Neural cell (in vitro differentiated cells): ENCODE data around the gene ARHGEF38. TPM values are rescaled to one million over a fixed set of nuclear protein-coding genes. Genes with fewer than 3 reads are reported as not detected.

ENCODE experiments used
- H2AFZ ChIP-seq: fragments of 200-600, 300-800 bp; sonication (generic), shearing (Covaris generic); 2 replicates; pipeline ENCODE4 v1.6.0; 2014; ENCODE audit warnings: low read depth, mild to moderate bottlenecking, antibody characterized with exemption, low read length, moderate library complexity
- H3F3A ChIP-seq: fragments of 200-600 bp; shearing (Covaris generic); 2 replicates; pipeline ENCODE4 v1.6.1; 2016; ENCODE audit warnings: mild to moderate bottlenecking, moderate library complexity, mixed read lengths, antibody characterized with exemption, low read length; ENCODE audit not compliant: insufficient read depth, poor library complexity, severe bottlenecking
- H3K27ac ChIP-seq: fragments of 200-600, 300-800 bp; sonication (generic), shearing (Covaris generic); 2 replicates; pipeline ENCODE4 v1.5.1; 2014; ENCODE audit warnings: mild to moderate bottlenecking, low read length, moderate library complexity
- H3K27me3 ChIP-seq: fragments of 300-800, 200-600 bp; sonication (generic), shearing (Covaris generic); 2 replicates; pipeline ENCODE4 v1.6.0; 2014; ENCODE audit warnings: mild to moderate bottlenecking, low read depth, low read length, moderate library complexity; ENCODE audit not compliant: insufficient read depth
- H3K36me3 ChIP-seq: fragments of 300-800, 200-600 bp; sonication (generic), shearing (Covaris generic); 2 replicates; pipeline ENCODE4 v1.5.1; 2014; ENCODE audit warnings: mild to moderate bottlenecking, antibody characterized with exemption, low read length, moderate library complexity; ENCODE audit not compliant: insufficient read depth
- H3K4me2 ChIP-seq: fragments of 300-800, 200-600 bp; sonication (generic), shearing (Covaris generic); 2 replicates; pipeline ENCODE4 v1.6.0; 2014; ENCODE audit warnings: mild to moderate bottlenecking, low read length
- H3K4me3 ChIP-seq: fragments of 300-800, 200-600 bp; sonication (generic), shearing (Covaris generic); 2 replicates; pipeline ENCODE4 v1.5.1; 2014; ENCODE audit warnings: mild to moderate bottlenecking, low read length, moderate library complexity
- H3K79me2 ChIP-seq: fragments of 200-600 bp; shearing (Covaris generic); replicated peaks from 2 replicates; pipeline ENCODE4 v1.6.0; 2014; ENCODE audit warnings: mild to moderate bottlenecking, low read length, moderate library complexity; ENCODE audit not compliant: insufficient read depth
- H3K9ac ChIP-seq: fragments of 300-800, 200-600 bp; sonication (generic), shearing (Covaris generic); 2 replicates; pipeline ENCODE4 v1.6.1; 2016; ENCODE audit warnings: mild to moderate bottlenecking, low read length, mixed read lengths
- H3K9me2 ChIP-seq: fragments of 200-600 bp; shearing (Covaris generic); 2 replicates; pipeline ENCODE4 v1.6.1; 2016; ENCODE audit warnings: mild to moderate bottlenecking, low read length, mixed read lengths; ENCODE audit not compliant: insufficient read depth
- H3K9me3 ChIP-seq: fragments of 200-600, 300-800 bp; sonication (generic), shearing (Covaris generic); 2 replicates; pipeline ENCODE4 v1.6.1; 2016; ENCODE audit warnings: mild to moderate bottlenecking, mixed run types, low read length, moderate library complexity, mixed read lengths
- H4K20me1 ChIP-seq: fragments of 200-600 bp; shearing (Covaris generic); 2 replicates; pipeline ENCODE4 v1.6.1; 2016; ENCODE audit warnings: mild to moderate bottlenecking, mixed run types; ENCODE audit not compliant: insufficient read depth
- EP300 ChIP-seq: fragments of 450-650 bp; conservative IDR thresholded peaks from 2 replicates; pipeline ENCODE4 v1.6.1; 2014; ENCODE audit warnings: antibody characterized with exemption, mild to moderate bottlenecking, moderate library complexity; ENCODE audit not compliant: poor library complexity, severe bottlenecking
- EZH2 ChIP-seq: fragments of 200-600, 300-800 bp; shearing (Covaris generic), sonication (generic); IDR thresholded peaks from 2 replicates; pipeline ENCODE4 v1.6.1; 2014; ENCODE audit warnings: antibody characterized with exemption, low read length, borderline replicate concordance, mild to moderate bottlenecking; ENCODE audit not compliant: insufficient read depth, poor library complexity, severe bottlenecking
- MXI1 ChIP-seq: fragments of 450-650 bp; conservative IDR thresholded peaks from 2 replicates; pipeline ENCODE4 v1.6.1; 2014; ENCODE audit warnings: antibody characterized with exemption, mild to moderate bottlenecking; ENCODE audit not compliant: poor library complexity, severe bottlenecking
- POLR2AphosphoS5 ChIP-seq: IDR thresholded peaks from 2 replicates; pipeline ENCODE4 v1.6.1; 2012
- RAD21 ChIP-seq: fragments of 450-650 bp; conservative IDR thresholded peaks from 2 replicates; pipeline ENCODE4 v1.6.1; 2014; ENCODE audit warnings: antibody characterized with exemption, mild to moderate bottlenecking, moderate library complexity
- SMC3 ChIP-seq: fragments of 450-650 bp; conservative IDR thresholded peaks from 2 replicates; pipeline ENCODE4 v1.6.1; 2014; ENCODE audit warnings: antibody characterized with exemption, mild to moderate bottlenecking, moderate library complexity; ENCODE audit not compliant: poor library complexity
- TAF1 ChIP-seq: IDR thresholded peaks from 2 replicates; pipeline ENCODE4 v1.6.1; 2012; ENCODE audit warnings: low read depth
- polyA plus RNA-seq: library from polyadenylated mRNA; depleted of rRNA; stranded (reverse); fragments of >200 nt; gene quantifications from 2 replicates; pipeline ENCODE4 v1.2.3, GENCODE V29; 2014
- TF ChIP-seq, protein P1 (sequence below): IDR thresholded peaks from 2 replicates; pipeline ENCODE4 v1.6.1; 2012; ENCODE audit warnings: borderline replicate concordance
- TF ChIP-seq, protein P2 (sequence below): fragments of 450-650 bp; IDR thresholded peaks from 2 replicates; pipeline ENCODE4 v1.5.1; 2014; ENCODE audit warnings: antibody characterized with exemption, mild to moderate bottlenecking, moderate library complexity; ENCODE audit not compliant: poor library complexity, severe bottlenecking

ARHGEF38 gene
- polyA plus RNA-seq, 1 donor from 2014 or later = not detected

DNA sequence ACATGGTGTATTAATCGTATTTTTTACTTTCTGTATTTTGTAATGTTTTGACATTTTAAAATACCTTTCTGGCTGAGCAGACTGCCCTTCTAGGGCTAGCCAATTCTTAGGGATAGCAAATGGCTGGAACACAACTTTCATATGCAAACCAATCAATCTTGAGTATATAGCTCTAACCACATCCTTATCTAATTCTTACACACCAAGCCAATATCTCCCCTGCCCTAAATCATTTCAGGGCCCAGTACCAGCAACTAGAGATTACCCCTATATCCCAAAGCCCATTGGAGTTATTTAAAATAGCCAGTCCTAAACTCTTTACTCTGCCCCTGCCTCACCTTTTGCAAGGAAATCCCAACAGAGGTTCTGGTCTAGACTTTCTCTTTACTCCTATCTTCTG, 97.8 kb downstream of the ARHGEF38 start:
- Histone ChIP-seq H3K9ac (no peak overlapping the region), H3K9me3 (no peaks in the 10 kb centered on the region), H3K27me3 (no peaks in the 10 kb centered on the region), H3K4me2 (no peak overlapping the region), H2AFZ (no peak overlapping the region), H3K4me3 (no peak overlapping the region), H3K27ac (no peak overlapping the region), H4K20me1 (no peaks in the 10 kb centered on the region), H3K9me2 (no peaks in the 10 kb centered on the region), H3F3A (no peaks in the 10 kb centered on the region), H3K79me2 (no peaks in the 10 kb centered on the region), H3K36me3 (no peaks in the 10 kb centered on the region)
- TF ChIP-seq TAF1 = no peak

DNA sequence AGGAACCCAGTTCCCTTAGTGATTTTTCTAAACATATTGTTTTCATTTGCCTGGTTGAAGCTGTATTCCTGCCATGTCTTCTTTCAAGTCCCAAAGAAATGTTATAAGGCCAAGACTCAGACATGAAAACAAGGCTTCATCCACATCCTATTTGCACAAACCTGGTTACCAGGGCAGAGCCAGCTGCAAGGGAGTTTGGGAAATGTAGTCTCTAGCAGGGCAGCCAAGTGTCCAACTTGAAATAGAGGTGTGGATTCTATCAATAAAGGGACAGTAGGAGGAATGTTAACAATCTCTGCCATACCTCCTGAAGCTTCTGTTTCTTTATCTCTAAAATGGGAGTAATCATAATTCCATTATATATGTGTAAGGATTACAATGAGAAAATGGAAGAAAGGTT, 99.5 kb downstream of the ARHGEF38 start:
- Histone ChIP-seq H3K36me3 (no peaks in the 10 kb centered on the region), H3K9me3 (no peaks in the 10 kb centered on the region), H3K79me2 (no peaks in the 10 kb centered on the region), H3K4me3 (no peak overlapping the region), H3K4me2 (no peak overlapping the region), H3K27me3 (no peaks in the 10 kb centered on the region), H3K27ac (no peak overlapping the region), H3K9ac (no peak overlapping the region), H3F3A (no peaks in the 10 kb centered on the region), H4K20me1 (no peaks in the 10 kb centered on the region), H3K9me2 (no peaks in the 10 kb centered on the region), H2AFZ (no peak overlapping the region)
- TF ChIP-seq POLR2AphosphoS5 = no peak

DNA sequence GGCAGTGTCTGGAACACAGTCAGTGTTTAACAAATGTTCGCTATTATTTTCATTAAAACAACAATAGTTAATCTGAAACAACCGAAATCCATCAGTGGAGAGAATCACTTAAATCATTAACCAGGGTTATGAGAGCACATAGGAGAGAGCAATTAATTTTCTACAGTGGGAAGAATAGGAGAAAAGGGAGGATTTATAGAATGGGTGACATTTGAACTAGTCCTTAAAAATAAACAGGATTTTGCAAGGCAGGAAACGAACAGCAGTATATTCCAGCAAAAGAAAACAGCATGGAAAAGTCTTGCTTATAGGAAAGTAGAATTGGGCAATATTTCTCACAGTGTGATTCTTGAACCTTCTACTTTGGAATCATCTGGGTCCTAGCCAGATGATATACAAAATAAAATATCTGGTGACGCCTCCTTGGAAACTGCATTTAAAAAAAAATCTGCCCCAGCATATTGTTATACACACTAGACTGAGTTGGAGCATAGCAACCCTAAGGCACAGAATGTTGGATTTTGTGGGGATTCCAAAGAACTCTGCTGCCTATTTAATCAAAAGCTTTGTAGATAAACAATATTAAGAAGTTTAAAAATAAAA, 100.0 kb downstream of the ARHGEF38 start:
- H3K27ac ChIP-seq = no peak overlapping the region
- H2AFZ ChIP-seq = no peak overlapping the region
- TF ChIP-seq EZH2 (no peak), POLR2AphosphoS5 (no peak), SMC3 (no peak), RAD21 (no peak), EP300 (no peak), MXI1 (no peak), TAF1 (no peak)
- TF ChIP-seq, protein P1, sequence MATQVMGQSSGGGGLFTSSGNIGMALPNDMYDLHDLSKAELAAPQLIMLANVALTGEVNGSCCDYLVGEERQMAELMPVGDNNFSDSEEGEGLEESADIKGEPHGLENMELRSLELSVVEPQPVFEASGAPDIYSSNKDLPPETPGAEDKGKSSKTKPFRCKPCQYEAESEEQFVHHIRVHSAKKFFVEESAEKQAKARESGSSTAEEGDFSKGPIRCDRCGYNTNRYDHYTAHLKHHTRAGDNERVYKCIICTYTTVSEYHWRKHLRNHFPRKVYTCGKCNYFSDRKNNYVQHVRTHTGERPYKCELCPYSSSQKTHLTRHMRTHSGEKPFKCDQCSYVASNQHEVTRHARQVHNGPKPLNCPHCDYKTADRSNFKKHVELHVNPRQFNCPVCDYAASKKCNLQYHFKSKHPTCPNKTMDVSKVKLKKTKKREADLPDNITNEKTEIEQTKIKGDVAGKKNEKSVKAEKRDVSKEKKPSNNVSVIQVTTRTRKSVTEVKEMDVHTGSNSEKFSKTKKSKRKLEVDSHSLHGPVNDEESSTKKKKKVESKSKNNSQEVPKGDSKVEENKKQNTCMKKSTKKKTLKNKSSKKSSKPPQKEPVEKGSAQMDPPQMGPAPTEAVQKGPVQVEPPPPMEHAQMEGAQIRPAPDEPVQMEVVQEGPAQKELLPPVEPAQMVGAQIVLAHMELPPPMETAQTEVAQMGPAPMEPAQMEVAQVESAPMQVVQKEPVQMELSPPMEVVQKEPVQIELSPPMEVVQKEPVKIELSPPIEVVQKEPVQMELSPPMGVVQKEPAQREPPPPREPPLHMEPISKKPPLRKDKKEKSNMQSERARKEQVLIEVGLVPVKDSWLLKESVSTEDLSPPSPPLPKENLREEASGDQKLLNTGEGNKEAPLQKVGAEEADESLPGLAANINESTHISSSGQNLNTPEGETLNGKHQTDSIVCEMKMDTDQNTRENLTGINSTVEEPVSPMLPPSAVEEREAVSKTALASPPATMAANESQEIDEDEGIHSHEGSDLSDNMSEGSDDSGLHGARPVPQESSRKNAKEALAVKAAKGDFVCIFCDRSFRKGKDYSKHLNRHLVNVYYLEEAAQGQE = no peak
- TF ChIP-seq, protein P2, sequence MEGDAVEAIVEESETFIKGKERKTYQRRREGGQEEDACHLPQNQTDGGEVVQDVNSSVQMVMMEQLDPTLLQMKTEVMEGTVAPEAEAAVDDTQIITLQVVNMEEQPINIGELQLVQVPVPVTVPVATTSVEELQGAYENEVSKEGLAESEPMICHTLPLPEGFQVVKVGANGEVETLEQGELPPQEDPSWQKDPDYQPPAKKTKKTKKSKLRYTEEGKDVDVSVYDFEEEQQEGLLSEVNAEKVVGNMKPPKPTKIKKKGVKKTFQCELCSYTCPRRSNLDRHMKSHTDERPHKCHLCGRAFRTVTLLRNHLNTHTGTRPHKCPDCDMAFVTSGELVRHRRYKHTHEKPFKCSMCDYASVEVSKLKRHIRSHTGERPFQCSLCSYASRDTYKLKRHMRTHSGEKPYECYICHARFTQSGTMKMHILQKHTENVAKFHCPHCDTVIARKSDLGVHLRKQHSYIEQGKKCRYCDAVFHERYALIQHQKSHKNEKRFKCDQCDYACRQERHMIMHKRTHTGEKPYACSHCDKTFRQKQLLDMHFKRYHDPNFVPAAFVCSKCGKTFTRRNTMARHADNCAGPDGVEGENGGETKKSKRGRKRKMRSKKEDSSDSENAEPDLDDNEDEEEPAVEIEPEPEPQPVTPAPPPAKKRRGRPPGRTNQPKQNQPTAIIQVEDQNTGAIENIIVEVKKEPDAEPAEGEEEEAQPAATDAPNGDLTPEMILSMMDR = no peak
- H3K27me3 ChIP-seq = no peaks in the 10 kb centered on the region
- no peak overlapping the region for H3K9ac ChIP-seq
- no peak overlapping the region for H3K4me3 ChIP-seq
- no peaks in the 10 kb centered on the region for H3K79me2 ChIP-seq
- no peaks in the 10 kb centered on the region for H3F3A ChIP-seq
- no peaks in the 10 kb centered on the region for H3K36me3 ChIP-seq
- no peaks in the 10 kb centered on the region for H3K9me2 ChIP-seq
- no peak overlapping the region for H3K4me2 ChIP-seq
- H4K20me1 ChIP-seq = no peaks in the 10 kb centered on the region
- H3K9me3 ChIP-seq = no peaks in the 10 kb centered on the region
